GM18507 (cell line): ENCODE results near the gene IL4R.

ENCODE experiments used
- DNase-seq: peaks from one replicate; pipeline ENCODE4 v3.0.0; 2011; ENCODE audit warnings: low read depth; ENCODE audit not compliant: insufficient read length; ENCODE audit errors: extremely low spot score
- FAIRE-seq: peaks from 2 replicates; lab custom pipeline; 2011; peaks lifted over from hg19 to GRCh38; lab: Jason Lieb, UNC

The IL4R gene

GRCh38 chr16:27346819-27347218 lies 33.0 kb downstream of the IL4R start:
- DNase-seq (no peak), FAIRE-seq (no peak)

GRCh38 chr16:27347930-27348685 lies 34.3 kb downstream of the IL4R start:
- no peak for FAIRE-seq
- no peak for DNase-seq

- FAIRE-seq (no peak), DNase-seq (no peak)
Observed at GRCh38 chr16:27349276-27349675, 35.5 kb downstream of the IL4R start.

GRCh38 chr16:27350006-27350405 lies 36.2 kb downstream of the IL4R start:
- FAIRE-seq = no peak
- DNase-seq = no peak

DNA sequence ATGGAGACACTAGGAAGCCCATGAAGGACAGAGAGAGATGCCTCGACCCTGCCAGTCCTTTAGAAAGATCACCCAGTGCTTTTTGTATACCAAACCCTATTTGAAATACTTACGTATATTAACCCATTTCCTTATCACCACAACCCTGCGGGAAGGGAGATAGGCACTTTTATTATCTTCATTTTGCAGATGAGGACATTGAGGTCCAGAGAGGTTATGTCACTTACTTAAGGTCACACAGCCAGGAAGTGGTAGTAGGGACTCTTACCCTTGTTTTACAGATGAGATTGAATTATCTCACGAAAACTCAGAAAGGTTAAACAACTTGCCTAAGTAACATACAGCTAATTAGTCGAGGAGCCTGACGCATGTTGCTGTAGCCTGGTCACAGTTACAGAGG lies 38.2 kb downstream of the IL4R start:
- FAIRE-seq (no peak), DNase-seq (no peak)

- DNase-seq (no peak), FAIRE-seq (no peak)
Observed at GRCh38 chr16:27353853-27354252, 40.1 kb downstream of the IL4R start.

- FAIRE-seq (peak; percentile 31), DNase-seq (no peak)
Observed at GRCh38 chr16:27355610-27356009, 41.8 kb downstream of the IL4R start.

DNA sequence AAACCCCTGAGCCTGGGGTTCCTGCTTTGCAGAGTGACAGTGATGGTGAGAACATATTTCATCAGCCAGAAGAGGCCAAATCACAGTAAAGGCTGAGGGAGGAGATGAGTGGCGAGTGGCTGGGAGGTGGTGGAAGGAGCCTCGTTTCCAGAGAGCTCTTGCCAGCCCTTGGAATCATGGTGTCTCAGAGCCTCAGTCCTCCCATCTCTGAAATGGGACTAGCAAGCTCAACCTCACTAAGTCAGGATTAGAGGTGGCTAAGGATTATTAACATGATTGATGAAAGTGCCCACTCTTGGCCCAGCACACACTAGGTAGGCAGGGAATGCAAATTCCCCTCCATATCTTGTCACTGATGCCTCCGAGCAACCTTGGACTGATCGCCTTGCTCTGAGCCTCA lies 43.0 kb downstream of the IL4R start:
- FAIRE-seq (no peak), DNase-seq (no peak)

GRCh38 chr16:27359051-27359450 lies 45.3 kb downstream of the IL4R start:
- FAIRE-seq = no peak
- DNase-seq = no peak

DNA sequence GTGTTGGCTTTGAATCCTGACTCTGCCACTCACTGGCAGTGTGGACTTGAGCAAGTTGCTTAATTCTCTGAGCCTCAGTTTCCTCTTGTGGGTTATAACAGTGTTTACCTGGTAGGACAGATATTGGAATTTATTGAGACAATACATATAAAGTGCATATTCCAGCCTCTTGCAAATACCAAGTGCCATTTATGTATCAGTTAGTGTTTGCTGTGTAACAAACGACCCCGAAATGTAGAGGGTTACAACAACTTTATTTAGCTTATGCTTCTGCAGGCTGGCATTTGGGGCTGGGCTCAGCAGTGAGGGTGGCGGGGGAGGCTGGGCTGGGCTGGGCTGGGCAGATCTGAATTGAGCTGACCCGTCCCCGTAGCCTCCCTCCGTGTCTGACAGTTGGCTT lies 45.8 kb downstream of the IL4R start:
- FAIRE-seq = no peak
- no peak for DNase-seq

GRCh38 chr16:27361987-27362386 lies 48.2 kb downstream of the IL4R start:
- FAIRE-seq (no peak), DNase-seq (no peak)

- FAIRE-seq = no peak
Observed at GRCh38 chr16:27362570-27363245, 48.9 kb downstream of the IL4R start.

DNA sequence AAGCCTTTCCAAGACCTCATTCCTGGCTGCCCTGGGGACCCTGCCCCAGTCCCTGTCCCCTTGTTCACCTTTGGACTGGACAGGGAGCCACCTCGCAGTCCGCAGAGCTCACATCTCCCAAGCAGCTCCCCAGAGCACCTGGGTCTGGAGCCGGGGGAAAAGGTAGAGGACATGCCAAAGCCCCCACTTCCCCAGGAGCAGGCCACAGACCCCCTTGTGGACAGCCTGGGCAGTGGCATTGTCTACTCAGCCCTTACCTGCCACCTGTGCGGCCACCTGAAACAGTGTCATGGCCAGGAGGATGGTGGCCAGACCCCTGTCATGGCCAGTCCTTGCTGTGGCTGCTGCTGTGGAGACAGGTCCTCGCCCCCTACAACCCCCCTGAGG lies 49.5 kb downstream of the IL4R start:
- FAIRE-seq (no peak), DNase-seq (no peak)

More at GRCh38 chr16:27362570-27363245, 48.9 kb downstream of the IL4R start:
- no peak for DNase-seq

DNA sequence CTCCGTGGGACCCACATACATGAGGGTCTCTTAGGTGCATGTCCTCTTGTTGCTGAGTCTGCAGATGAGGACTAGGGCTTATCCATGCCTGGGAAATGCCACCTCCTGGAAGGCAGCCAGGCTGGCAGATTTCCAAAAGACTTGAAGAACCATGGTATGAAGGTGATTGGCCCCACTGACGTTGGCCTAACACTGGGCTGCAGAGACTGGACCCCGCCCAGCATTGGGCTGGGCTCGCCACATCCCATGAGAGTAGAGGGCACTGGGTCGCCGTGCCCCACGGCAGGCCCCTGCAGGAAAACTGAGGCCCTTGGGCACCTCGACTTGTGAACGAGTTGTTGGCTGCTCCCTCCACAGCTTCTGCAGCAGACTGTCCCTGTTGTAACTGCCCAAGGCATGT lies 50.0 kb downstream of the IL4R start:
- DNase-seq = no peak
- FAIRE-seq = no peak

DNA sequence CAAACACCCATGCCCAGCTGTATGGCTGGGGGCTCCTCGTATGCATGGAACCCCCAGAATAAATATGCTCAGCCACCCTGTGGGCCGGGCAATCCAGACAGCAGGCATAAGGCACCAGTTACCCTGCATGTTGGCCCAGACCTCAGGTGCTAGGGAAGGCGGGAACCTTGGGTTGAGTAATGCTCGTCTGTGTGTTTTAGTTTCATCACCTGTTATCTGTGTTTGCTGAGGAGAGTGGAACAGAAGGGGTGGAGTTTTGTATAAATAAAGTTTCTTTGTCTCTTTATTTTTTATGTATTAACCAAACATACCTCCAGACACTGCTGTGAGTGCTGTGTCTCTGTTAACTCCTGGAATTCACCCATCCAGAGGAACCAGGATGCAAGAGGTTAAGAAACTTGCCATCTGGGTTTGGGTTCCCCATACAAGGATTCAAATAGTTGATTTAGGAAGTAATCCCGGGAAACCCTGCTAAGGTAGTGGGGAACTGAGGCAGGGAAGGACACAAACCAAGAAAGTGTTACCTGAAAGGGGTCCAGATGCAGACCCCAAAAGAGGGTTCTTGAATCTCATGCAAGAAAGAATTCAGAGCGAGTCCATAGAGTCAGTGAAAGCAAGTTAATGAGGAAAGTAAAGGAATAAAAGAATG lies 50.8 kb downstream of the IL4R start:
- FAIRE-seq (peak; percentile 26), DNase-seq (no peak)

DNA sequence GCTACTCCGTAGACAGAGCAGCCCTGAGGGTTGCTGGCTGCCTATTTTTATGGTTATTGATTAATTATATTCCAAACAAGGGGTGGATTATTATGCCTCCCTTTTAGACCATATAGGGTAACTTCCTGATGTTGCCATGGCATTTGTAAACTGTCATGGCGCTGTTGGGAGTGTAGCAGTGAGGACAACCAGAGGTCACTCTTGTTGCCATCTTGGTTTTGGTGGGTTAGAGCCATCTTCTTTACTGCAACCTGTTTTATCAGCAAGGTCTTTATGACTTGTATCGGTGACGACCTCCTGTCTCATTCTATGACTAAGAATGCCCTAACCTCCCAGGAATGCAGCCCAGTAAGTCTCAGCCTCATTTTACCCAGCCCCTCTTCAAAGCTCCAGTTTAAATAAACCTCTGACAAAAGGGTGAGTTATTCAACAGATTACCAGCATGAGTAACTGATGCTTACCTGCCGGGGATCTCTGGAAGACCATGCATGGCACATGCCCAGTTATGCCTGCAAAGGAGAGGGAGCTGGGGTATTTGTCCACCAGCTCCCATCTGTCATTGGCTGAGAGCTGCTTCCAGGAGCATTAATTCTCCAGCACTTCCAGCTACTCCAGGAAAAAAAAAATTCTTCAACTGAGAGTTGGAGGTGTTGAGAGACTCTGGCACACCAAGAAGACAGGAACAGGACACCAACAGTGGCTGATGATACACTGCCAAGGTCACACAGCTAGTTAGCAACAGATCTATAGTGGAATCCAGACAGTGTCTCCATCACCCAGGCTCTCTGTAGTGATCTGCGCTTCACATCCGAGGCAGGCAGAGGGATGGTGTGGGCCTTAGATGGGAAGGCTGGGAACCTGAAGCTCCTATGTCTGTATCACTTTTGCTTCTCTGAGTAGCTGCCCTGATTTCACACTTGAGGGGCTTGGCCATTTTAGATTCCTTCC lies 51.6 kb downstream of the IL4R start:
- FAIRE-seq (no peak), DNase-seq (no peak)

GRCh38 chr16:27366687-27367460 lies 53.1 kb downstream of the IL4R start:
- DNase-seq (no peak), FAIRE-seq (peak; percentile 54)

DNA sequence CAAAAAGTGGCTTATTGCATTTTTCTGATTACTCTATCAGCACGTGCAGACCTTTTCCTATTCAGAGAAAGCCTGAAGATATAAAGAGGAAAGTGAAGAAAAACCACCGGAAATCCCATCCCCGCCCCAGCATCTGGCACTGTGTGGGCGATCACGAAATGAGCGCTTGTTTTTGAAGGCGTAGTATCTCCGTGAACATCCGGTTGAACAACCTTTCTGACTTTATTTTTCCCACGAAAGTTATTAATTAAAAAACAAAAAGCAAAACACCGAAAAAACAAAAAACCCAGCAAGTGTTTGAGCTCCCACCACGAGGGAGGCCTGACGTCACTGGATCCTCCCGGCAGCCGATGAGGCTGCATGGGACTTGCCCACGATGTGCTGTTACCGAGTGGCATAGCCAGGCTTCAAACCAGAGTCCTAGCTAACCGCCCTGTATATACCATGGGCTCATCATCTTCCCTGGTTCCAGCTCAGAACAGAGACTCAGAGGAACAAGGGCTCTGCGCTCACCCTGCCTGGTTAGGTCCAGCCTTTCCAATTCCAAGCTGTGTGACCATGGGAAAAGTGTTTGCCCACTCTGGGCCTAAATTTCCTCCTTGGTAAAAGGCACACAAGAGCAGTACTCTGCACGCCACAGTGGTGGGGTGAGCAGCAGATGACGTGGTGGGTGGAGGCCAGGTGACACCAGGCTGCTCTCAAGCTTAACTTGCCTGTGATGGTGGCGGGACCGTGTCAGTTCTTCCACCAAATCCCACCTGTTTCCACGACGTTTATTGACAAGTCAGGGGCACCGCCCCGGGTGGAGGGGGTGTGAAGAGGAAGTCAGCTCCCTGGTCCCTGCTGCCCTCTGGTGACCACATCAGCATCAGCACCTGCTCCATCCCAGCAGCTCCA lies 53.9 kb downstream of the IL4R start:
- FAIRE-seq (peak; percentile 97), DNase-seq (peak; percentile 71)
